ENCODE data around the gene MAGEF1.

MAGEF1 gene

GRCh38 chr3:184682671-184683070 lies 29.2 kb downstream of the MAGEF1 start:
- Mint-ChIP-seq H3K36me3 (no peaks in the 10 kb centered on the region), H3K4me1 (no peaks in the 10 kb centered on the region), H3K27ac (no peak overlapping the region), H3K4me3 (no peak overlapping the region), H3K27me3 (peaks cover 45% of the 10 kb centered on the region), H3K9me3 (no peaks in the 10 kb centered on the region)
- CTCF ChIA-PET: no interaction called here
- DNase-seq: no peak

- Mint-ChIP-seq H3K27ac (no peak overlapping the region), H3K9me3 (no peaks in the 10 kb centered on the region), H3K4me1 (no peaks in the 10 kb centered on the region), H3K4me3 (no peak overlapping the region), H3K36me3 (no peaks in the 10 kb centered on the region), H3K27me3 (peaks cover 49% of the 10 kb centered on the region)
- CTCF ChIA-PET: interaction anchor here (1.0 to 1.2 kb wide), 2 partner anchors 31 to 50 kb away, joined by 3 to 4 read pairs; partner anchors contain the start of gene MAGEF1
- no peak for DNase-seq
These were observed 31.2 kb downstream of the MAGEF1 start for GRCh38 chr3:184680385-184681345.

GRCh38 chr3:184679056-184679816 lies 32.6 kb downstream of the MAGEF1 start:
- peaks cover 51% of the 10 kb centered on the region for H3K27me3 Mint-ChIP-seq
- H3K36me3 Mint-ChIP-seq: no peaks in the 10 kb centered on the region
- no peak for DNase-seq
- H3K4me3 Mint-ChIP-seq: no peak overlapping the region
- peak overlapping the region; percentile 7 for H3K27ac Mint-ChIP-seq
- CTCF ChIA-PET: interaction anchor here (1.2 kb wide), 1 partner anchor 52 kb away, joined by 4 read pairs; no protein-coding TSS in a partner anchor
- no peaks in the 10 kb centered on the region for H3K4me1 Mint-ChIP-seq
- H3K9me3 Mint-ChIP-seq: no peaks in the 10 kb centered on the region

GRCh38 chr3:184678317-184679055 lies 33.4 kb downstream of the MAGEF1 start:
- Mint-ChIP-seq H3K4me3 (no peak overlapping the region), H3K4me1 (no peaks in the 10 kb centered on the region), H3K27me3 (peaks cover 46% of the 10 kb centered on the region), H3K27ac (no peak overlapping the region), H3K9me3 (no peaks in the 10 kb centered on the region), H3K36me3 (no peaks in the 10 kb centered on the region)
- DNase-seq: no peak
- CTCF ChIA-PET: no interaction called here

GRCh38 chr3:184677344-184678316 lies 34.2 kb downstream of the MAGEF1 start:
- Mint-ChIP-seq H3K4me3 (no peak overlapping the region), H3K9me3 (no peaks in the 10 kb centered on the region), H3K27me3 (peaks cover 46% of the 10 kb centered on the region), H3K4me1 (no peaks in the 10 kb centered on the region), H3K27ac (peak overlapping the region; percentile 46), H3K36me3 (no peaks in the 10 kb centered on the region)
- DNase-seq: no peak
- CTCF ChIA-PET: no interaction called here

GRCh38 chr3:184676927-184677326 lies 34.9 kb downstream of the MAGEF1 start:
- no peaks in the 10 kb centered on the region for H3K4me1 Mint-ChIP-seq
- no peak overlapping the region for H3K4me3 Mint-ChIP-seq
- no peak for DNase-seq
- no peaks in the 10 kb centered on the region for H3K36me3 Mint-ChIP-seq
- peaks cover 45% of the 10 kb centered on the region for H3K27me3 Mint-ChIP-seq
- CTCF ChIA-PET: no interaction called here
- no peak overlapping the region for H3K27ac Mint-ChIP-seq
- no peaks in the 10 kb centered on the region for H3K9me3 Mint-ChIP-seq

GRCh38 chr3:184674626-184675025 lies 37.2 kb downstream of the MAGEF1 start:
- no peaks in the 10 kb centered on the region for H3K4me1 Mint-ChIP-seq
- peaks cover 58% of the 10 kb centered on the region for H3K27me3 Mint-ChIP-seq
- DNase-seq: no peak
- H3K36me3 Mint-ChIP-seq: no peaks in the 10 kb centered on the region
- CTCF ChIA-PET: no interaction called here
- no peaks in the 10 kb centered on the region for H3K9me3 Mint-ChIP-seq
- no peak overlapping the region for H3K4me3 Mint-ChIP-seq
- H3K27ac Mint-ChIP-seq: no peak overlapping the region

- no peaks in the 10 kb centered on the region for H3K9me3 Mint-ChIP-seq
- CTCF ChIA-PET: interaction anchor here (1.3 kb wide), 1 partner anchor 16 kb away, joined by 4 read pairs; no protein-coding TSS in a partner anchor
- no peak overlapping the region for H3K27ac Mint-ChIP-seq
- H3K36me3 Mint-ChIP-seq: no peaks in the 10 kb centered on the region
- H3K4me1 Mint-ChIP-seq: no peaks in the 10 kb centered on the region
- no peak for DNase-seq
- H3K27me3 Mint-ChIP-seq: peaks cover 53% of the 10 kb centered on the region
- H3K4me3 Mint-ChIP-seq: no peak overlapping the region
These were observed 38.6 kb downstream of the MAGEF1 start for GRCh38 chr3:184672977-184673870.

GRCh38 chr3:184672335-184672734 lies 39.5 kb downstream of the MAGEF1 start:
- Mint-ChIP-seq H3K27ac (no peak overlapping the region), H3K36me3 (no peaks in the 10 kb centered on the region), H3K9me3 (no peaks in the 10 kb centered on the region), H3K4me3 (no peak overlapping the region), H3K4me1 (no peaks in the 10 kb centered on the region), H3K27me3 (peaks cover 44% of the 10 kb centered on the region)
- CTCF ChIA-PET: no interaction called here
- DNase-seq: no peak

- H3K9me3 Mint-ChIP-seq: no peaks in the 10 kb centered on the region
- CTCF ChIA-PET: no interaction called here
- no peaks in the 10 kb centered on the region for H3K36me3 Mint-ChIP-seq
- no peak overlapping the region for H3K4me3 Mint-ChIP-seq
- H3K27me3 Mint-ChIP-seq: peaks cover 41% of the 10 kb centered on the region
- no peak overlapping the region for H3K27ac Mint-ChIP-seq
- no peaks in the 10 kb centered on the region for H3K4me1 Mint-ChIP-seq
- no peak for DNase-seq
These were observed 41.7 kb downstream of the MAGEF1 start for GRCh38 chr3:184670091-184670602.

- H3K4me3 Mint-ChIP-seq: no peak overlapping the region
- no peak for DNase-seq
- no peaks in the 10 kb centered on the region for H3K4me1 Mint-ChIP-seq
- H3K27ac Mint-ChIP-seq: no peak overlapping the region
- H3K36me3 Mint-ChIP-seq: no peaks in the 10 kb centered on the region
- H3K27me3 Mint-ChIP-seq: peaks cover 35% of the 10 kb centered on the region
- CTCF ChIA-PET: no interaction called here
- no peaks in the 10 kb centered on the region for H3K9me3 Mint-ChIP-seq
These were observed 42.3 kb downstream of the MAGEF1 start for GRCh38 chr3:184669578-184669977.

- CTCF ChIA-PET: interaction anchor here (0.6 kb wide), 1 partner anchor 24 kb away, joined by 3 read pairs; no protein-coding TSS in a partner anchor
- no peak overlapping the region for H3K27ac Mint-ChIP-seq
- H3K9me3 Mint-ChIP-seq: no peaks in the 10 kb centered on the region
- H3K4me3 Mint-ChIP-seq: no peak overlapping the region
- H3K4me1 Mint-ChIP-seq: no peaks in the 10 kb centered on the region
- H3K27me3 Mint-ChIP-seq: peaks cover 33% of the 10 kb centered on the region
- no peaks in the 10 kb centered on the region for H3K36me3 Mint-ChIP-seq
- DNase-seq: no peak
These were observed 45.4 kb downstream of the MAGEF1 start for GRCh38 chr3:184666442-184666841.

Measured in activated naive CD4-positive, alpha-beta T cell treated with anti-CD3 and anti-CD28 coated beads, Interleukin-2, amount 10 ng/mL, durations not matched to agents 7 days and 5 days (primary cell).